HG02973 (cell line): ENCODE measurements around the gene MARK2.

Source experiments
- ATAC-seq: cut with Tn5 transposase; IDR thresholded peaks from one replicate; pipeline ENCODE4 v1.9.1; 2021; ENCODE audit warnings: moderate library complexity; ENCODE audit not compliant: unreplicated experiment

The MARK2 gene

DNA sequence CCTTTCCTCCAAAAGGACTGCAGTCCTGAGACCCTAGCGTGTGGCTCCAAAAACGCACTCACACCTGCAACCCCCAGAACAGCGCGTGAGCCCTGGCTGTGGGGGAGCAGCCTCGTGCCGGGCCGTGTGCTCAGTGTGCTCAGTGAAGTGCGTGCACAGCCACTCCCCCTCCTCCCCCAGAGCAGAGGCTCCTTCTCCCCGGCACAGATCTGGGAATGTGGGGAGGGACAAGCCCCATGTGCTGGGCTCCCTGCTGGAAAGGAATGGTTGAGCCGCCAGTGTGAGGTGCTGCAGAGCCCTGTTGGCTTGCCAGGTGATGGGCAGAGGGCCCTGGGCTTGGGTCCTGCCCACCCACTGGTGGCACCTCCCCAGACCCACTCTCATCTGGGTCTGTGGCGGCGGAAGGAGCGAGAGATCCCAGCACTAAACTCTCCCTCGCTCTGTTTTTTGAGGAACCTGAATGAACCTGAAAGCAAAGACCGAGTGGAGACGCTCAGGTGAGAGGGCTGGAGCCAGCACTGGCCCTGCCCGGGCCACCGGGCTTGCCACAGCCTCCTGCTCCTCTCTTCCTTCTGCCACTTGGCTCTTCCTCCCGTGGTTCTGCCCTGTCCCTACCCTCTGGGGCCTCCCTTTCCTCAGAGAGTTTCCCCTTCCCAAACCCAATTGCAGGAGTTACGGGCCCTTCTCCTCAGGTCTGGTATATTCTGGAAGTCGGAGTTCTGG lies 69.1 kb downstream of the MARK2 start:
- ATAC-seq: no peak

DNA sequence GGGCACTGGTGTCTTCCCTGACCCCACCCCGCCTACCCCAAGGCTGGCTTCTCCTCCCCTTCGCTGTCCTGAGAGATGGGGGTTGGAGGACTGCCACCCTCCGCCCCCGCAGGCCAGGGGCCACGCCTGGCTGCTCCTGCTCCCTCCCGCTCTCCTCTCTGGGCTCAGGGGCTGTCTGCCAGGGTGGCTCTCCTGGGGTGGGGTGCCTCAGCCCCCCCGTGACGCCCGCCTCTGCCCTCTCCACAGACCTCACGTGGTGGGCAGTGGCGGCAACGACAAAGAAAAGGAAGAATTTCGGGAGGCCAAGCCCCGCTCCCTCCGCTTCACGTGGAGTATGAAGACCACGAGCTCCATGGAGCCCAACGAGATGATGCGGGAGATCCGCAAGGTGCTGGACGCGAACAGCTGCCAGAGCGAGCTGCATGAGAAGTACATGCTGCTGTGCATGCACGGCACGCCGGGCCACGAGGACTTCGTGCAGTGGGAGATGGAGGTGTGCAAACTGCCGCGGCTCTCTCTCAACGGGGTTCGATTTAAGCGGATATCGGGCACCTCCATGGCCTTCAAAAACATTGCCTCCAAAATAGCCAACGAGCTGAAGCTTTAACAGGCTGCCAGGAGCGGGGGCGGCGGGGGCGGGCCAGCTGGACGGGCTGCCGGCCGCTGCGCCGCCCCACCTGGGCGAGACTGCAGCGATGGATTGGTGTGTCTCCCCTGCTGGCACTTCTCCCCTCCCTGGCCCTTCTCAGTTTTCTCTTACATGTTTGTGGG lies 69.9 kb downstream of the MARK2 start:
- ATAC-seq: no peak

DNA sequence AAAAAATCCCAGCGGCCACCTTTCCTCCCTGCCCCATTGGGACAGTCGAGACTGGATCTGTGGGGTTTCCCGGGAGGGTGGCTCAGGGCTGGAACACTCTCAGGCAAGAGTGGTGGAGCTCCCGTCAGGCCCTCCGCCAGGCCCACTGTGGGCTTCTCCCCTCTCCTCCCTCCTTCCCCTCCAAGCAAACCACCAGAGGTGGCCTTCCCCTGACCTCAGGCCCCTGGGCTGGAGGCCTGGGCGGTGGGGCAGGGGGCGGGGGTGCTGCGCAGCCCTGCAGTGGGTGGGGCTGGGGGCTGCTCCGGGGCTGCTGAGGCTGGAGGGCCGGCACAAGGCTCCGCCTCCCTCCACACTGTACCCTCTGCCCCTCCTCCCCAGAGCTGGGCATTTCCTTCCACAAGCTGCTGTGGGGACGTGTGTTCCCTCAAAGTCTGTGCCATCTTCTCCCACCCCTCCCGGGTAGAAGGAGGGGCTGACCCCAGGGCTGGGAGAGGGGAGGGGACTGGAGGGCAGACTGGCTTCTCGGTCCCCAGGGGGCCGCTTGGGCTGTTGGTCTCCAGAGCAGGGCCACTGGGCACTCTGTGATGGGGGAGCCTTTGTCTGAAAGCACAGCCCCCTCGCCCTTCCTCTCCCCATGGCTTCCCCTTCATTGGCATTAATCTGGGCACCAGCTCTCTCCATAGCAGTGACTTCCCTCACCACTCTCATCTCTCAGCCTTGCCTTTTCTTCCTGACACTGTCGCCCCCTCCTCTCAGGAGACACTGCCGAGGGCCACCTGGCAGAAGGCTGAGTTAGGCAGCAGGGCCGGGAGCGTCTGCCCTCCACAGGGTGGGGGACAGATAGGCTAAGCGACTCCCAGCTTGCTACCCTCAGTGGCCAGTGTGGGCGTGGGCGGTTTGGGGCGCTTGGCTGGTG lies 70.9 kb downstream of the MARK2 start:
- no peak for ATAC-seq

DNA sequence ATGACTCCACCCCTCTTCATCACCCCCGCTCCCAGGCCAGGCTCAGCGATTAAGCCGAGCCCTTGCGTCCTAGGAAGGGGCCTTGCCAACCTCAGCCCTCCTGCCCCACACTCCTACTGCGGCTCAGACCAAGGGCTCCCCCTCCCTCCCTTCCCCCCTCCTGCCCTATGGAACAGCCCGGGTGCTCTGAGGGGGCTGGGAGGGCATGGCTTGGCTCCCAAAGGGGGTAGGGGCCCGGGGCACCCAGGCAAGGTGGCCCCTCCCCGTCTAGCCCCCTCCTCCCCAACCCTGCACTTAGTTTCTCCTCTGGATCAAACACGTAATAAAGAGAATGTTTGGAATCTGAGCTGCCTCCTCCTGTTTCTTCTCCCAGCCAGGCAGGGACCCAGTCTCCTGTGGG lies 71.8 kb downstream of the MARK2 start:
- ATAC-seq: no peak

DNA sequence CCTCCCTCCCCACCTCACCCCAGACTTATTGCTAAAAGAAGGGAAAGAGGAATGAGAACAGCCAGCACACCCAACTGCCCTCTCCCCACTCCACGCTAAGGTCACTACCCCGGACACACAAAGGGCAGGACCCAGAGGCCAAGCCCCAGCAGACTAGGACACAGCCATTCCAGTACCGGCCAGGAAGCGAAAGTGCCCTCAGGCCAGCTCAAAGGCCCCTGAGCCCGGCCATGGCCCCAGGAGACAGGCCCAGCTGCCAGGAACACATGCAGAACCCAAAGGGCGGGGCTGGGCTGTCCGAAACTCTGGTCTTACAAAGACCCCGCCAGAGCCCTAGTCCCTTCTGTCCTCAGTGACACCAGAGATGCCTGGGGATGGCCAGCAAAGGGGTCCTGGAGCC lies 72.5 kb downstream of the MARK2 start:
- no peak for ATAC-seq

DNA sequence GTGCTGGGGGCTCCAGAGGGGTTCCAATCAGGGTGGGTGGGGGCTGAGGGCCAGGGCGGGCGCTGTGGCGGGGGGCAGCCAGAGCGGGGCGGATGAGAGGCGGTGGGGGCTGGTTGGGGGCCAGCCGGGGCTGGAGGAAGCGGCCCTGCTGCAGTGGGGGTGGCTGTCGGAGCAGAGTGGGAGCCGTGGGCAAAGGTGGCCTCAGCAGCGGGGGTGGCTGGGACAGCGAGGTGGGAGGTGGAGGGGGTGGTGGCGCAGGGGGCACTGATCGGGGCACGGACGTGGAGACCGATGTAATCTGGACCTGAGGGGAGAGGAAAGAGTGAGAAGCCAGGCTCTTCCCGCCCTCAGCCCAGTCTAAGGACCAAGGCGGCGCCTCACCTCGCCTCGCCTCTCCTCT lies 73.0 kb downstream of the MARK2 start:
- no peak for ATAC-seq

DNA sequence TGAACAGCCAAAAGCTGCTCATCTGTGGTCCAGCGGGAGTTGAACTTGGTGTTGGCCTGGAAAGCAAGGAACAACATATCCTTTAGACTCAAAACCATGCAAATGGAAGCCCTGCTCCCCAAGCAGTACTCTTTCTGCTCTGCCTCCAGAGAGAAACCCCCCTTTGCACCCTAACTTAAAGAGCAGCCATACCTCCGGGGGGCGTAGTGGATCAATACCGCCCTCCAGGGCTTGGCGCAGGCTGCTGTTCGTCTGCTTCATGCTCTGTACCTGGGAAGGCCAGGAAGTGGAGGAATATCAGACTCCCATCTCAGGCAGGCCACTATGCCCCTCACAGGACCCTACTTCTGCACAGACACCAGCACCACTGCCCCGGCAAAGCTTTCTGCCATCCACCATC lies 73.8 kb downstream of the MARK2 start:
- no peak for ATAC-seq

DNA sequence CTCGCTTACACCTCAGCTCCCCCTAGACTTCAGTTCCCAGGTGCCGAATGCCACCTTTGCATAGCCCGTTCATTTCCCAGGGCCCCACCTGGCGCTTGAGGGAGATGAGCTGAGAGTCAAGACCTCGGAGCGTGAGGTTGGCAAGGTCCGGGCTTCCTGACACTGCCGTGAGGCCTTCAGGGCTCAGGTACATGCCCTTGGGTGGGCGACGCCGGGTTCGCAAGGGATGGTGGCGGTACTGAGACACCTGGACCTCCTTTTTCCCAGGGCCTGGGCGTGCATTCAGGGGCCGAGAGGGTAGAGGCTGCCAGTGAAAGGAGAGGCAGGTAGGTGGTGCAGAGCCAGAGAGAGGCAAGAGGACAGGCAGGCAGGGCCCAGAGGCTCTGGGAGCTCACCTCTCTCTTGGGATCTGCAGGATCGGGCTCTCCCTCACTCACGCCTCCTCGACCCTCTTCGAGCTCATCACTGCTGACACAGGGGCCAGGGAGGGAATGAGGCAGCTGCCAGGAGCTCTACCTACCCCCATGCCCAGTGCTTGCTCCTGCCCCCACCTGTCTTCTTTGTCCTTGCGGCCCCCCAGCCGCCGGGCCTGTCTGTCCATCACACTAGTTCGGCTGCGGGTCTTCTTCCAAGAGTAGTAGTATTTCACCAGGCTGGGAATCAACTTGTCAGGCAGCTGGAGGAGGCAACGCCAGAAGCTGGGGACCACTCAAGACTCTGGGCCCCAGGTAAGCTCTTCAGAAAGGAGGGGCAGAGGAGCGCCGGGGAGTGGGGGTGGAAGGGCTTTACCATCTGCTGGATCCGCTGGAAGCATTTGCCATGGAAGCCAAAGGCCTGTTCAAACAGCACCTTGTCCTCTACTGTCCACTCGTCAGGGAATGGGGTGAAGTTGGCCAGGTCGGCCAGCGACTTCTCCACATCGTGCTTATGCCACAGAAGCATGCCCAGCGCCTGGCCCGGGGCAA lies 75.2 kb downstream of the MARK2 start:
- ATAC-seq: no peak

DNA sequence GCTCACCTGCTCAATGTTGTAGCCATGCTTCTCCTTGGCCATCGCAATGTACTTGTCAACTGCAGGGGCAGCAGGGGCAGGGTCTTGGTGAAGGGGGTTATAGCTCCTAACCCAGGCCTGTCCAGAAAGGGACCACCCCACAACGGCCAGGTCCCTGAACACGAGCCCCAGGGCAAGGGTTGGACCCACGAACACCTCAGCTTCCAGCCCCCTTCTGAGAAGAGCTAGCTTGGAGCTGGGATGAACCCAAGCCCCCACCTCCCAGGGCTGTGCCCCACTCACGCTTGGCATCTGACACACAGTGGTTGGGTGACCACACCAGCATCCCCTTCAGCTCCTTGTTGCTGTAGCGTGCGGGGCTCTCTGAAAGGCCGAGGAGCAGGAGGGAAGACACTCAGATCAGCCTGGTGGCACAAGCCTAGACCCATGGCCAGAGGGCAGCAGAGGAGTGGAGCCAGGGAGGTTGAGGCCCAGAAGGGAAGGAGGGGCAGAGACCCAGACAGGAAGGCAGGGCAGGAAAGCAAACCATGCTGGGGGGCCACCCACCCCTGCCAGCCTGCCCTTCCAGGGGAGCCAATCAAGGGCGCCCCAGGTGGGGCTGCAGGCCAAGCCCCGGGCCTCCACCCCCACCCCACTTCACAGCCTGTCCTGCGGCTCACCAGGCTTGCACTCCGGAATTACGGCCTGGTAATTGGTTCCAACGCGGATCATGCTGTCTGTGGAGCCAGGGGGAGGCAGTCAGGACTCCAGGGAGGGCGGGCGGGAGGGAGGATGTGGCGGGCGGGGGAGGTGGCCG lies 76.2 kb downstream of the MARK2 start:
- ATAC-seq: no peak

DNA sequence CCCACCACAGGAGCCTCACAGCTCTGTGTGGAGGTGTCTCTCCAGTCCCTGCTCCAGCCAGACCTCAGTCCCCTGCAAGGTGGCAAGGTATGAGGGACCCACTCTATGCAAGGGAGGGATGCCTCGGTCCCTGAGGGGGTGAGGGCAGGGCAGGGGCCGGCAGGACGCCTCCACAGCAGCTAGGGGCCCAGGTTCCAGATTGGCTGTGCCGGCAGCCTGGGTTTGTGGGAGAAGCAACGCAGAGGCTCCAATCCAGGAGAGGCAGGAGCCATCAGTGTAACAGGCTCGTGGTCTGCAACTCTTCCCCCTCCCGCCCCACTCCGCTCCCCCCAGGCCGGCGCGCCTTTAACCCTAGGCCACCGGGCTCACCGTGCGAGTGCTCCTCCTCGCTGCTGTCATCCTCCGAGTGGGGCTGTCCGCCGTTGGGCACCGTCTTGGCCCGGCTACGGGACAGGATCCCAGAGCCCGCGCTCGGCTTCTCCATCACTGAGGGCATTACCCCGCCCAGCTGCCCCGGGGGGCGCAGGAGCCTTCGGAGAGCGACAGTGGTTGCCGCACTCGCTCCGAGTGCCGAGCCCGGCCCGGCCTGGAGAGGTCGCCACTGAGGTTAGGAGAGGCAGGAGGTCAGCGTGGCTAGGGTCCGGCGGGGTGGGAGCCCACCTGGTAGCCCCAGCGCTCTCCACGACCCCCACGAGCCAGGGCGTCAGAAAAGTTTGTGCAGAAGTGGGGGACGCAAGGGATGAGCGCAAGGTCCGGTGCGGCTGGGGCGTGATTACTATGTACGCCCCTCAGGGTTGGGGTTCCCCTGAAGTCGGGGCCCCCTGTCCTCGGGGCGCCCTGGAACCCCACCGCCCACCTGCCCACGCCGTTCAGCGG lies 77.3 kb downstream of the MARK2 start:
- ATAC-seq: no peak

DNA sequence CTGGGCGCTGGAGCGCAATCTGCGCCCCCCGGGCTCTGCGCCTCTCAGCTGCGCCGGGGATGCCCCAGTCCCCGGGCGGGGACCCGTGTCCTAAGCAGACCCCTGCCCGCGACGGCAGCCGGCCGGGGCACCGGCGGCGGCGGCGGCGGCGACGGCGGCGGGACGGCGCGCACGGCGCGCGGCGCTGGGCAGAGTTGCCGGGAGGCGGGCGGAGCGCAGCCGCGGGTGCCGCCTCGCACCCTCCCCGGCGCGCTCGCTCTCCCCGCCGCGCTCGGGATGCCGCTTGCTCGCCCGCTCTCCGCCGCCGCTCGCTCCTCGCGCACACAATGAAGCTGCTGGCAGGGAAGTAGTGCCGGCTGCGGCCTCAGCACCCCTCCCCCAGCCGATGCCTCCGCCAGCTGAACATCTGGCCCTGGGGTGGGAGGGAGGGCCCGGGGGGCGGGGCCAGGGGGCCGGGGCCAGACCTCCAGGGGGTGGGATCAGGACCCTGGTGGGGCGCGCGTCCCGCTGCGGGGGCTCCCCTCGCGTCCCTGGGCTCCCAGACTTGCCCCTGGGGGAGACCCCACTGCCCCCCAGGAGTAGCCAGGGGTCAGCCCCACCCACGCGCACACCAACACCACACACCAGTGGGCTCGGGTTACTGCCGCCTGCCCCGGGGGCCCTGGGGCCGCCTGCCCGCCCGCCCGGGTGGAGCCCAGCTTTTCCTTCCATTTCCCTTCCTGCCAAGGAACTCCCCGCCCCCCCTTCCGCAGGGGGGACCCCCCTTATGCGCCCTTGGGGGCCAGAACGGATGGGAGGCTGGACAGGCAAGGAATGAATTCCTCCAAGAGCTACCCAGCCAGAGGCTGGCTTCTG lies 78.2 kb downstream of the MARK2 start, which contains the start of gene RCOR2:
Gene RCOR2 (minus strand): TSS at position 328 of the 855 bp plus-strand sequence. CDS start 708 bp downstream, outside the sequence.
- ATAC-seq: no peak

DNA sequence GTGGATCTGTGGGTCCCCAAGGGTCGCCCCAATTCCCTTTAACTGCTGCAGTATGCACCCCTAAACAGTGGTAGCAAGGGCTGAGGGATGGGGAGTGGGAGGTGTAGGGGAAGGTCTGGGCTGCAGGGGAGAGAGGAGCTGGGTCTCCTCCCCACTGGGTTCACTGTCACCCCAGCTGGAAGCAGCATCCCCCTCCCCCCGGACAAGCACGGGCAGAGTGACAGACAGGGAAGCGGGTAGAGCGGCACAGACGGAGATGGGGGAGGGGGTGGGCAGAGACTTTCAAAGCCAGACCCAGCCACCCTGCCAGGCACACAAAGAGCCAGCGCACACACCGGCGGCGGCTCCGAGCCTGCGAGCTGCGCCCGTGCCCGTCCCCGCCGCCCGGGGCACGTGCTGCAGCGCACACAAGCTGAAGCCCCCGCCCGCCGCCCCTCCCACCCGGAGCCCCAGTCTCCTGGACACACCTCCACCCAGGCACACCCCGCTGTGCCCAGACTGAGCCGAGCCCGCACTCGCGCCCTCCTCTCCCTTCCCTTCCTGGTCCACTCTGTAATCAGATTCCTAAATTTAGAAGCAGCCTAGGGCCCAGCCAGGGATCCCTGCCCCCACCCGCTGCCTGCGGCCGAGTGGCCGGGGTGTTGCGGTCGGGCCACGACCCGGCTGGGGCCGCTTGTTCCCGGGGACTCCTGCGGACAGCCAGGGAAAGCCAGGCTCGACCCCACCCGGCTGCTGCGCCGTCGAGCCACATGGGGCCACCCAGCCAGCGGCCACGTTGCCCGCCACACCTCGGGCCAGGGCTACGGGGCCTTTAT lies 79.0 kb downstream of the MARK2 start:
- ATAC-seq: no peak

DNA sequence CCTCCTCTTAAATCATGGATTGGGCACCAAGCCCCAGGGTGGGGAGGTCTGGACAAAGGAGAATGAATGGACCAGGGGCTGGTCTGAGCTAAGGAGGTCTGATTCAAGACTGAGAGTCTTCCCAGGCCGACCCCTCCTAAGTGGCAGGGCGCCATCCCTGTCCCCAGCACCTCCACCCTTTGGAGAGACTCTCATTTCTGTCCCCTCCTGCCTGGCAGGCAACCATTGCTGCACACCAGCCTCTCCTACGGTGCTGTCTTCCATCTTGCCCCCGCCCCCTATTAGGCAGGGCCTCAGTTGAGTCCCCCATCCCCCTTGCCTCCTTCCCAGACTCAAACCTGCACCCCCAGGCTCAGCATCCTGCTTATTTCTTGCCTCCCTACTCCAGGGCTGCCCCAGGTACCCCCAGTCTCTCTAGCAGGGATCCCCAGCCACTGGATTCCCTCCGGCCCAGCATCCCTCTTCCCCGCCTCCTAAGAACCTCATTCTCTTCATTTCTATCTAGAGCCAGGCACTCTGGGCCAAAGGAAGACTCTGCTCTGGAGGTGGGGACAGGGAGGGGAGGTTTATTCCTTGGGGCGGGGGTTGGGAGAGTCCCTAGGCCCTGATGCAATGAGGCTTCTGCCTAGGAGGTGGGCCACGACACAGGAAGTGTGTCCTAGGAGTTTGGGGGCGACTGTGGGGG lies 79.7 kb downstream of the MARK2 start:
- no peak for ATAC-seq

DNA sequence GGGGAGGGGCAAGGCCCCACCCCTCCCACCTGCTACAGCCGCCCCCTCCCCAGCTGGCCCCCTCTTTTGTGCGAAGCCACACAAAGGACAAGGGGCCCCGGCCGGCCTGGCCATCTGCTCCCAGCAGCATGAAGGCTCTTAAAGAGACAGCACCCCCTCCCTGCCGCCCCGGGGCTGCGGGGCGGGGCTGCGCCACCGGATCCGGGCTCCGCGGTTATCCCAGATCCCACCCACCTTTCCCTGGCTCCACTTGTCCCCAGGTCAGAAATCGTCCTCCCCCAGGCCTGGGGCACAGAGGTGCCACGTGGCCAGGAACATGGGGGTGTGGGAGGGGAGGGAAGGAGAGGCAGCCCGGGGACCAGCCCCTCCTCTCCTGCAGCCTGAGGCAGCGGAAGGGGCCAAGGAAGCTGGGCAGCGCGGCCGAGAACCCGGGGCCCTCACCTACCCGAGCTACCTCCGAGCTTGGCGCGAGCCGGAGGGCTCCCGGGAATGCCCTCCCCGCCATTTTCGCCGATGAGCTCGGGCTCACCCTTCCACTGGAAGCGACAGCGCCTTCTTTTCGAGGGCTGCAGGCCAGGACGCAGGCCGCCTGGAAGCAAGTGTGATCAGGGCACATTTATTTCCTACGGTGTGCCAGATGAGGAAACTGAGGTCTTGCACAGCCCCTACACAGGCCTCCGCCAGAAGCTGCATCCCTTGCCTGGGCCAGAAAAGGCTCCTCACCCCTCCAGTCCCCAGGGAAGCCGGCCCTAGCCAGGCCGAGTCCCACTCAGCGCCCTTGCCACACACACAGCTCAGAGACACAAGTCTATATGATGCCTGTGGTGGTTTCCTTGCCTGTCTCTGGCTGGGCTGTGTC lies 80.6 kb downstream of the MARK2 start:
- ATAC-seq: no peak
